GM23338 (cell line): ENCODE measurements around the gene CDC14B. TPM values are rescaled to one million over a fixed set of nuclear protein-coding genes. Genes with fewer than 3 reads are reported as not detected.

Experiments
- ATAC-seq: fragments of 200-7000 bp; cut with Tn5 transposase; 3 replicates; pipeline ENCODE4 v1.9.1; 2020
- DNase-seq: peaks from one replicate; pipeline ENCODE4 v3.0.0-alpha.2; 2015; ENCODE audit warnings: low spot score
- H2AFZ ChIP-seq: fragments of 200-600 bp; sonication (generic); 2 replicates; pipeline ENCODE4 v1.8.0; 2016; ENCODE audit warnings: antibody characterized with exemption, mild to moderate bottlenecking, moderate library complexity
- H3F3A ChIP-seq: fragments of 200-600 bp; sonication (generic); replicated peaks from 2 replicates; pipeline ENCODE4 v1.8.0; 2017; ENCODE audit warnings: antibody characterized with exemption, mixed run types, low read depth
- H3K27ac ChIP-seq: fragments of 200-600 bp; sonication (generic); 2 replicates; pipeline ENCODE4 v1.6.1; 2016; ENCODE audit warnings: low read depth
- H3K27me3 ChIP-seq: fragments of 200-600 bp; sonication (generic); 2 replicates; pipeline ENCODE4 v1.8.0; 2016; ENCODE audit warnings: mild to moderate bottlenecking, mixed run types, moderate library complexity; ENCODE audit not compliant: insufficient read depth
- H3K36me3 ChIP-seq: fragments of 200-600 bp; sonication (generic); 2 replicates; pipeline ENCODE4 v1.8.0; 2016; ENCODE audit warnings: mild to moderate bottlenecking; ENCODE audit not compliant: insufficient read depth
- H3K4me1 ChIP-seq: fragments of 200-600 bp; sonication (generic); 2 replicates; pipeline ENCODE4 v1.8.0; 2016; ENCODE audit warnings: mild to moderate bottlenecking, moderate library complexity; ENCODE audit not compliant: insufficient read depth
- H3K4me2 ChIP-seq: fragments of 200-600 bp; sonication (generic); 2 replicates; pipeline ENCODE4 v1.7.1; 2017; ENCODE audit warnings: mixed run types
- H3K4me3 ChIP-seq: fragments of 200-600 bp; sonication (generic); 2 replicates; pipeline ENCODE4 v1.6.1; 2016; ENCODE audit warnings: mixed run types
- H3K79me2 ChIP-seq: fragments of 200-600 bp; sonication (generic); replicated peaks from 2 replicates; pipeline ENCODE4 v1.8.0; 2017; ENCODE audit warnings: mild to moderate bottlenecking; ENCODE audit not compliant: insufficient read depth
- H3K9me2 ChIP-seq: fragments of 200-600 bp; sonication (generic); 2 replicates; pipeline ENCODE4 v1.8.0; 2017; ENCODE audit not compliant: insufficient read depth
- H4K20me1 ChIP-seq: fragments of 200-600 bp; sonication (generic); replicated peaks from 2 replicates; pipeline ENCODE4 v1.8.0; 2017; ENCODE audit warnings: mild to moderate bottlenecking; ENCODE audit not compliant: insufficient read depth
- H3K27ac Mint-ChIP-seq: 2 replicates; pipeline ENCODE4 v1.8.0; 2020; ENCODE audit warnings: inconsistent platforms, mild to moderate bottlenecking, moderate library complexity, mixed read lengths
- H3K27me3 Mint-ChIP-seq: 3 replicates; pipeline ENCODE4 v1.8.0; 2022; ENCODE audit warnings: low read depth, mild to moderate bottlenecking, moderate library complexity, mixed read lengths, inconsistent platforms; ENCODE audit not compliant: insufficient read depth, poor library complexity
- H3K36me3 Mint-ChIP-seq: 3 replicates; pipeline ENCODE4 v1.8.0; 2021; ENCODE audit warnings: low read depth, mild to moderate bottlenecking, inconsistent platforms, moderate library complexity, mixed read lengths
- H3K4me1 Mint-ChIP-seq: 3 replicates; pipeline ENCODE4 v1.8.0; 2020; ENCODE audit warnings: mild to moderate bottlenecking, inconsistent platforms, mixed read lengths
- H3K4me3 Mint-ChIP-seq: 3 replicates; pipeline ENCODE4 v1.8.0; 2021; ENCODE audit warnings: moderate library complexity, mild to moderate bottlenecking, inconsistent platforms, mixed read lengths
- H3K9me3 Mint-ChIP-seq: 3 replicates; pipeline ENCODE4 v1.8.0; 2020; ENCODE audit warnings: moderate library complexity, mild to moderate bottlenecking, inconsistent platforms, mixed read lengths
- CREB1 ChIP-seq: fragments of 250-450 bp; sonication (Bioruptor Pico); IDR thresholded peaks from 2 replicates; pipeline ENCODE4 v1.5.0; 2020; ENCODE audit warnings: low read depth, mild to moderate bottlenecking, moderate library complexity
- CTCF ChIP-seq, 2 experiments: fragments of 200-600 bp in 1 of 2; sonication (generic) in 1 of 2; conservative IDR thresholded peaks; 2 replicates each; pipeline versions ENCODE4 v1.5.1 to v1.6.1; 2016 to 2017; ENCODE audit warnings: antibody characterized with exemption in 2 of 2, low read depth in 2 of 2, mild to moderate bottlenecking in 2 of 2, moderate library complexity in 1 of 2
- EZH2 ChIP-seq: fragments of 200-600 bp; sonication (generic); IDR thresholded peaks from one replicate; pipeline ENCODE4 v1.8.0; 2017; ENCODE audit warnings: antibody characterized with exemption, mild to moderate bottlenecking, low read depth; ENCODE audit not compliant: unreplicated experiment
- EZH2phosphoT487 ChIP-seq: fragments of 200-600 bp; sonication (generic); IDR thresholded peaks from one replicate; pipeline ENCODE4 v1.8.1; 2018; ENCODE audit warnings: antibody characterized with exemption; ENCODE audit not compliant: unreplicated experiment
- JUNB ChIP-seq: IDR thresholded peaks from one replicate; pipeline ENCODE4 v1.6.1; 2016; ENCODE audit warnings: antibody characterized with exemption; ENCODE audit not compliant: unreplicated experiment
- NANOG ChIP-seq: IDR thresholded peaks from 2 replicates; pipeline ENCODE4 v1.6.1; 2016; ENCODE audit warnings: antibody characterized with exemption, borderline replicate concordance
- POLR2AphosphoS5 ChIP-seq: IDR thresholded peaks from 2 replicates; pipeline ENCODE4 v1.6.1; 2016; ENCODE audit warnings: antibody characterized with exemption, low read depth
- STAT1 ChIP-seq: IDR thresholded peaks from one replicate; pipeline ENCODE4 v1.6.1; 2016; ENCODE audit warnings: antibody characterized with exemption; ENCODE audit not compliant: unreplicated experiment
- ZNF331 ChIP-seq: fragments of 250-450 bp; sonication (Bioruptor Pico); IDR thresholded peaks from 2 replicates; pipeline ENCODE4 v1.5.0; 2020; ENCODE audit warnings: low read depth, mild to moderate bottlenecking, moderate library complexity
- ZNF462 ChIP-seq: fragments of 250-450 bp; sonication (Bioruptor Pico); IDR thresholded peaks from 2 replicates; pipeline ENCODE4 v1.5.0; 2020; ENCODE audit warnings: mild to moderate bottlenecking, moderate library complexity
- polyA plus RNA-seq: library from polyadenylated mRNA; unstranded; fragments of >200 nt; fragmentation: Nextera tagmentation; extraction: Ambion mirVana; gene quantifications from 2 replicates; pipeline ENCODE4 v1.2.1, GENCODE V29; 2016
- total RNA-seq: library from RNA; depleted of rRNA; stranded (reverse); fragments of >200 nt; shearing (Covaris generic); gene quantifications from 2 replicates; pipeline ENCODE4 v1.2.3, GENCODE V29; 2014
- TF ChIP-seq, protein P1 (sequence below): IDR thresholded peaks from 2 replicates; pipeline ENCODE4 v1.6.1; 2016; ENCODE audit warnings: antibody characterized with exemption

Gene CDC14B
- total and polyA plus RNA-seq, 2 experiments from 2014 or later = 12.2 to 52.1 TPM

DNA sequence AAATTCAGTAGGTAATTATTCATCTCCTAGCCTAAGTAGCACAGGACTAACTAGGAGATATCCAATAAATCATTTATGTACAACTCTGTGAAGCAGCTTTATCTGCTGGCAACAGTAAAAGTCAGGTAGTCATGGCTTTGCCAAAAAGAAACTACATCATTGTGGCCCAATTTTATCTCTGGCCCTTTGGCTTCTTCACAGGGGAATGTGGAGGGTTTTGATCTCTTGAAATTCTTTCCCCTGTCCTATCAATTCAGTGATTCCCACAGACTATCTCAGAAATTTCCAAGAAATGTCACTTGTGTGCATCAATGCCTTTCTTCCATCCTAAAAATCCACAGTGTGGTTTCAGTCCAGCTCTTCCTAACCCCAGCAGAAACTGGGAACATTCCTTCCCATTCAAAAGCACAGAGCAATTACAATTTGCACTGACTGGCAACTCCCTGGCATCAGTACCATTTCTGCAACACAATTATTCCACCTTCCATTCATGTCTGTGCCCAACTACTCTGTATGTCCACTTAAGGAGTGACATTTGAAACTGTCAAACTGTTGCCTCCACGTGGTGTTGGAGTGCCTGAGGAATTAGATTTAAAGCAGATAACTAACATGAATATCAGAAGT lies 6.6 kb downstream of the CDC14B start (continued):
- no peak for TF ChIP-seq POLR2AphosphoS5
- TF ChIP-seq, protein P1, sequence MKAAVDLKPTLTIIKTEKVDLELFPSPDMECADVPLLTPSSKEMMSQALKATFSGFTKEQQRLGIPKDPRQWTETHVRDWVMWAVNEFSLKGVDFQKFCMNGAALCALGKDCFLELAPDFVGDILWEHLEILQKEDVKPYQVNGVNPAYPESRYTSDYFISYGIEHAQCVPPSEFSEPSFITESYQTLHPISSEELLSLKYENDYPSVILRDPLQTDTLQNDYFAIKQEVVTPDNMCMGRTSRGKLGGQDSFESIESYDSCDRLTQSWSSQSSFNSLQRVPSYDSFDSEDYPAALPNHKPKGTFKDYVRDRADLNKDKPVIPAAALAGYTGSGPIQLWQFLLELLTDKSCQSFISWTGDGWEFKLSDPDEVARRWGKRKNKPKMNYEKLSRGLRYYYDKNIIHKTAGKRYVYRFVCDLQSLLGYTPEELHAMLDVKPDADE = no peak
- no peak for TF ChIP-seq STAT1

DNA sequence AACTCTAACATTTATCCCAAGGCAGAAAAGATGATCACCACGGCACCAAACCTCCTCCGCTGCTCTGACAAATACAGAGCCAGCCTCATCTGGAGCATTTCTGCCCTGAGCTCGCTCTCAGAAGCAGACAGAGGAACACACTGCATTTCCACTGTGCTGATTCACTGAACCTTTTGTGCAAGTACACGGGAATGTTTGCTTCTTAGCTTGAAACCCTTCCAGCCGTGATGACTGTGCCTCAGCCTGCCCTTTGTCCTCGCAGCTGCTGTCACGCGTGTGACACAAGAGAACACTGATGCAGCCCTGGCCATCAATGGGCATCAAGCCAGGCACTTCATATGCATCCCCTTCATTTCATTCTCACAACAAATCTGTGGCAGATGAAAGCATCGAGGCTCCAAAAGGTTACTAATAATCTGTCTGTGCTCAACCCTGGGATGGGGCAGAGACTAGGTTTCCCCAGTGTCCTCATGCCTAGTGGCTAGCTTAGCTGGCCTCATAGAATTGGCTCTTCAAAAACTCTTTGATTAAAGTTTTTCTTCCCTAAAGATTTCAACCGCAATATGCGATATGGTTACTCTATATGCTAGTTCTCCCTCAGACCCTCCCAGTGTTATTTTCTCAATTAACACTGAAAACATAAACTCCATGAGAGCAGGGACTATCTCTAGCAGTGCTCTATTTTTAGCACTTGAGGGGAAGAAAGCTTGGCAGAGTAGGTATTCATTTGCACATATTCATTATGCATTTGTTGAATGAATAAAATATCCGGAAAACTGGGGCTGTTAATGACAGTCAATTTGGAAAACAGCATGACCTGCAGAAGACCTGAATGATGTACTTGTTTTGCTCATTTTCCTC lies 7.3 kb downstream of the CDC14B start:
- H3K36me3 ChIP-seq = no peaks in the 10 kb centered on the region
- Mint-ChIP-seq H3K4me3 (peak overlapping the region; percentile 17), H3K9me3 (no peaks in the 10 kb centered on the region), H3K4me1 (peaks cover 59% of the 10 kb centered on the region), H3K27ac (peak overlapping the region; percentile 79), H3K36me3 (no peaks in the 10 kb centered on the region), H3K27me3 (no peaks in the 10 kb centered on the region)
- peak; percentile 30 for DNase-seq
- H3K4me1 ChIP-seq = peaks cover 21% of the 10 kb centered on the region
- H3K4me2 ChIP-seq = peak overlapping the region; percentile 64
- peak overlapping the region; percentile 27; the same call in 1 of the 2 replicates for H3K4me3 ChIP-seq
- peak; percentile 67 for ATAC-seq
- H2AFZ ChIP-seq = no peak overlapping the region
- no peak overlapping the region for H3K27ac ChIP-seq
- no peaks in the 10 kb centered on the region for H3K9me2 ChIP-seq
- peaks cover 44% of the 10 kb centered on the region for H4K20me1 ChIP-seq
- H3K79me2 ChIP-seq = peaks cover 98% of the 10 kb centered on the region
- no peaks in the 10 kb centered on the region for H3F3A ChIP-seq
- no peak for TF ChIP-seq NANOG
- no peak for TF ChIP-seq ZNF462
- no peak for TF ChIP-seq JUNB
- TF ChIP-seq CTCF (conservative IDR thresholded peaks at IDR 0.05; ENCODE audit: low read depth in 2 of 2) = no peak
- TF ChIP-seq, protein P1 = no peak
- no peak for TF ChIP-seq CREB1 (CRISPR knock-in tag)
- no peak for TF ChIP-seq ZNF331 (CRISPR knock-in tag)
- no peak for TF ChIP-seq POLR2AphosphoS5
- TF ChIP-seq EZH2 = no peak
- no peak for TF ChIP-seq EZH2phosphoT487
- TF ChIP-seq STAT1 = no peak
- H3K27me3 ChIP-seq = peaks cover 3% of the 10 kb centered on the region
